ENCODE results near the gene HBG2. TPM values are rescaled to one million over a fixed set of nuclear protein-coding genes. Genes with fewer than 3 reads are reported as not detected.
"Not testable (repeated sequence)": the region's sequence is repeated elsewhere in the genome, so short reads cannot be mapped to it uniquely, and the experiment has no call there.

Gene HBG2
- 2,646 TPM for total RNA-seq

- not testable (repeated sequence) for FAIRE-seq; DNase-seq (ENCODE audit: low spot score in 2 of 2)
Observed at GRCh38 chr11:5254646-5255413, at the start of gene HBG2. Gene HBG2 (minus strand): TSS chr11:5254781. CDS start chr11:5254728, 53 bp downstream.

GRCh38 chr11:5304046-5304445 is 49.5 kb upstream of the HBG2 start:
- FAIRE-seq: no peak
- no peak for DNase-seq (ENCODE audit: low spot score in 2 of 2)

- no peak for FAIRE-seq
Observed at GRCh38 chr11:5303626-5304025, 49.0 kb upstream of the HBG2 start.

GRCh38 chr11:5301846-5302245 is 47.3 kb upstream of the HBG2 start, which contains the start of gene OR51B4:
Gene OR51B4 (minus strand): TSS chr11:5301946. CDS start chr11:5301946, 0 bp downstream.
- FAIRE-seq: no peak
- DNase-seq (ENCODE audit: low spot score in 2 of 2): no peak

More at GRCh38 chr11:5303626-5304025, 49.0 kb upstream of the HBG2 start:
- no peak for DNase-seq (ENCODE audit: low spot score in 2 of 2)

GRCh38 chr11:5300251-5300650 is 45.7 kb upstream of the HBG2 start:
- no peak for FAIRE-seq
- DNase-seq (ENCODE audit: low spot score in 2 of 2): no peak

GRCh38 chr11:5298451-5298850 is 43.9 kb upstream of the HBG2 start:
- DNase-seq (ENCODE audit: low spot score in 2 of 2) (no peak), FAIRE-seq (no peak)

GRCh38 chr11:5297721-5298323 is 43.2 kb upstream of the HBG2 start:
- DNase-seq (ENCODE audit: low spot score in 2 of 2) (no peak), FAIRE-seq (no peak)

GRCh38 chr11:5294342-5294995 is 39.9 kb upstream of the HBG2 start:
- FAIRE-seq; DNase-seq (ENCODE audit: low spot score in 2 of 2): not testable (repeated sequence)

- DNase-seq (ENCODE audit: low spot score in 2 of 2) (no peak), FAIRE-seq (no peak)
Observed at GRCh38 chr11:5293028-5293427, 38.4 kb upstream of the HBG2 start.

- no peak for DNase-seq (ENCODE audit: low spot score in 2 of 2)
- FAIRE-seq: no peak
Observed at GRCh38 chr11:5291207-5291838, 36.7 kb upstream of the HBG2 start.

- no peak for FAIRE-seq
Observed at GRCh38 chr11:5290106-5290505, 35.5 kb upstream of the HBG2 start.

GRCh38 chr11:5289696-5290095 is 35.1 kb upstream of the HBG2 start:
- DNase-seq (ENCODE audit: low spot score in 2 of 2) (no peak), FAIRE-seq (no peak)

More at GRCh38 chr11:5290106-5290505, 35.5 kb upstream of the HBG2 start:
- no peak for DNase-seq (ENCODE audit: low spot score in 2 of 2)

- no peak for DNase-seq (ENCODE audit: low spot score in 2 of 2)
- no peak for FAIRE-seq
Observed at GRCh38 chr11:5288906-5289550, 34.4 kb upstream of the HBG2 start.

GRCh38 chr11:5288108-5288905 is 33.7 kb upstream of the HBG2 start:
- DNase-seq (ENCODE audit: low spot score in 2 of 2) (no peak), FAIRE-seq (no peak)

GRCh38 chr11:5286901-5287300 is 32.3 kb upstream of the HBG2 start:
- DNase-seq (ENCODE audit: low spot score in 2 of 2): no peak
- FAIRE-seq: no peak

- no peak for DNase-seq (ENCODE audit: low spot score in 2 of 2)
- no peak for FAIRE-seq
Observed at GRCh38 chr11:5286351-5286750, 31.8 kb upstream of the HBG2 start.

GRCh38 chr11:5285703-5286340 is 31.2 kb upstream of the HBG2 start:
- no peak for DNase-seq (ENCODE audit: low spot score in 2 of 2)
- no peak for FAIRE-seq

GRCh38 chr11:5284637-5285036 is 30.1 kb upstream of the HBG2 start:
- no peak for FAIRE-seq
- DNase-seq (ENCODE audit: low spot score in 2 of 2): no peak

GRCh38 chr11:5283882-5284281 is 29.3 kb upstream of the HBG2 start:
- FAIRE-seq (no peak), DNase-seq (ENCODE audit: low spot score in 2 of 2) (no peak)
